ENCODE results near the gene USP24. TPM values are rescaled to one million over a fixed set of nuclear protein-coding genes. Genes with fewer than 3 reads are reported as not detected.

Gene USP24
- total RNA-seq, 1 donor from 2014 or later: 37.7 TPM

DNA sequence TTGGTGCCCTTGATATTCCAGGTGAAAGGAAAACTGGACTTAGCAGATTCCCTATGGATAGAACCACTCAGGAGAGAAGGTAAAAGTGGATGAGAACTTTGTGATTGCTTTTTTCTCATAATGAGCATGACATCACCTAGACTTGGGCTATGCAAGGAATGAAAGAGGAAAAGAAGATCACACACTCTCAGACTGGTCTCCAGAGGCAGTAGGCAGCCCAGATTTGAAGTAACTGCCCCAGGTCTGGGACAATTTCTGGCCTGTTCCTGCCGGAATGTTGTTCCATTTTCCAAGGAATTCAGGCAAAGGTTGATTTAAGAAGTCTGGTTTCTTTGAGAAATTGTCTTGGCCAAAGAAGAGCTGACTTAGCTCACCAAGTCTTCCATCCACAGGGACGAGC, 31.7 kb upstream of the USP24 start:
- no peak for DNase-seq (ENCODE audit: low spot score)
- Mint-ChIP-seq H3K27ac (ENCODE audit: unreplicated experiment) (no peak overlapping the region), H3K9me3 (ENCODE audit: unreplicated experiment) (no peaks in the 10 kb centered on the region), H3K27me3 (ENCODE audit: unreplicated experiment) (peaks cover 1% of the 10 kb centered on the region), H3K4me3 (ENCODE audit: unreplicated experiment) (no peak overlapping the region), H3K4me1 (ENCODE audit: unreplicated experiment) (no peaks in the 10 kb centered on the region), H3K36me3 (ENCODE audit: low read depth, unreplicated experiment) (no peaks in the 10 kb centered on the region)
- TF ChIP-seq CTCF (IDR thresholded peaks at IDR 0.05; ENCODE audit: unreplicated experiment): no peak

GRCh38 chr1:55246331-55246730, 31.2 kb upstream of the USP24 start:
- Mint-ChIP-seq H3K9me3 (ENCODE audit: unreplicated experiment) (no peaks in the 10 kb centered on the region), H3K4me3 (ENCODE audit: unreplicated experiment) (no peak overlapping the region), H3K36me3 (ENCODE audit: low read depth, unreplicated experiment) (no peaks in the 10 kb centered on the region), H3K27me3 (ENCODE audit: unreplicated experiment) (peaks cover 1% of the 10 kb centered on the region), H3K4me1 (ENCODE audit: unreplicated experiment) (no peaks in the 10 kb centered on the region), H3K27ac (ENCODE audit: unreplicated experiment) (no peak overlapping the region)
- TF ChIP-seq CTCF (IDR thresholded peaks at IDR 0.05; ENCODE audit: unreplicated experiment): no peak
- no peak for DNase-seq (ENCODE audit: low spot score)

- no peak overlapping the region for H3K4me3 Mint-ChIP-seq (ENCODE audit: unreplicated experiment)
- H3K27ac Mint-ChIP-seq (ENCODE audit: unreplicated experiment): no peak overlapping the region
These were observed 30.6 kb upstream of the USP24 start for GRCh38 chr1:55245781-55246180.

DNA sequence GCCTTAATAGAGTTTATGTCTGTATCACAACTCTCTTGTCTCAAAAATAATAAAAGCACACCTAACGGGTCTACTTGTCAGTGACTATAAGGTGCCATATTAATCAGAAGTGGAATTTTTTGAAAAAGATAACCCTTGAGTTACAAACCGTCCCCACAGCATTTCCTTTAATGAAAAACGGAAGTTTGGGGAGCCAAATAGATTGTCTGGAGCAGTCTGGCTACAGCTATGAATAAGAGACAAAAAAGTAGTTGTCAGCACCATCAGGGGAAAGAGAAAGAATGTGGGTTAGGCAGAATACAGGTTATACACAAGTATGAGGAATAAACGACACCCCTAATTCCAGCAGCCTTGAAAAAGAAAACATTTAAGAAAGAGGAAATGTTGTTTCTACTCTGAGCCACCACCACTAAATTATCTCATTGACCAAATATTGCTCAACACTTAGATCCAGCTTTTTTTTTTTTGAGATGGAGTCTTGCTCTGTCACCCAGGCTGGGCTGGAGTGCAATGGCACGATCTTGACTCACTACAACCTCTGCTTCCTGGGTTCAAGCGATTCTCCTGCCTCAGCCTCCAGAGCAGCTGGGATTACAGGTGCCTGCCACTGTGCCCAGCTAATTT, 29.4 kb upstream of the USP24 start:
- no peak overlapping the region for H3K27ac Mint-ChIP-seq (ENCODE audit: unreplicated experiment)

More at GRCh38 chr1:55245781-55246180, 30.6 kb upstream of the USP24 start:
- Mint-ChIP-seq H3K9me3 (ENCODE audit: unreplicated experiment) (no peaks in the 10 kb centered on the region), H3K36me3 (ENCODE audit: low read depth, unreplicated experiment) (no peaks in the 10 kb centered on the region), H3K27me3 (ENCODE audit: unreplicated experiment) (peaks cover 1% of the 10 kb centered on the region), H3K4me1 (ENCODE audit: unreplicated experiment) (no peaks in the 10 kb centered on the region)
- no peak for DNase-seq (ENCODE audit: low spot score)
- no peak for TF ChIP-seq CTCF (IDR thresholded peaks at IDR 0.05; ENCODE audit: unreplicated experiment)

More for the DNA sequence above, 29.4 kb upstream of the USP24 start:
- Mint-ChIP-seq H3K27me3 (ENCODE audit: unreplicated experiment) (peaks cover 1% of the 10 kb centered on the region), H3K36me3 (ENCODE audit: low read depth, unreplicated experiment) (no peaks in the 10 kb centered on the region), H3K4me1 (ENCODE audit: unreplicated experiment) (no peaks in the 10 kb centered on the region), H3K4me3 (ENCODE audit: unreplicated experiment) (no peak overlapping the region), H3K9me3 (ENCODE audit: unreplicated experiment) (no peaks in the 10 kb centered on the region)
- TF ChIP-seq CTCF (IDR thresholded peaks at IDR 0.05; ENCODE audit: unreplicated experiment): no peak
- no peak for DNase-seq (ENCODE audit: low spot score)

Data from endothelial cell (in vitro differentiated cells).